A673 (cell line): ENCODE measurements around the gene SCD5. TPM values are rescaled to one million over a fixed set of nuclear protein-coding genes. Genes with fewer than 3 reads are reported as not detected.

Experiments
- BruUV-seq: library from RNA; stranded (reverse); fragments of 400-500 nt; replicated peaks from 2 replicates; lab custom pipeline; 2021; lab: Mats Ljungman, UMichigan
- CTCF ChIA-PET: fragments of 300-600 bp; sonication (Branson Sonifier 250); formaldehyde crosslinking; loops from one replicate; lab custom pipeline; 2022; ENCODE audit warnings: antibody characterized with exemption; lab: Charles Lee
- POLR2A ChIA-PET: fragments of 300-600 bp; sonication (Branson Sonifier 250); formaldehyde crosslinking; loops from one replicate; lab custom pipeline; 2022; ENCODE audit warnings: antibody characterized with exemption; ENCODE audit not compliant: low non-redundant PET; lab: Charles Lee
- DNase-seq: peaks from one replicate; pipeline ENCODE4 v3.0.0-alpha.2; 2015; ENCODE audit warnings: low spot score
- H3K27ac ChIP-seq: fragments of 200-600 bp; sonication (generic); 2 replicates; pipeline ENCODE4 v1.5.1; 2016; ENCODE audit warnings: mixed run types, low read depth, mild to moderate bottlenecking, mixed read lengths, antibody characterized with exemption, low read length; ENCODE audit not compliant: poor library complexity, severe bottlenecking
- H3K27me3 ChIP-seq: fragments of 200-600 bp; sonication (generic); replicated peaks from 2 replicates; pipeline ENCODE4 v1.6.1; 2017; ENCODE audit warnings: mixed run types, low read depth, mild to moderate bottlenecking, mixed read lengths, antibody characterized with exemption, low read length; ENCODE audit not compliant: insufficient read depth, poor library complexity
- H3K36me3 ChIP-seq: fragments of 200-600 bp; sonication (generic); 2 replicates; pipeline ENCODE4 v1.6.1; 2016; ENCODE audit warnings: mixed run types, mild to moderate bottlenecking, mixed read lengths, antibody characterized with exemption, low read length; ENCODE audit not compliant: insufficient read depth, poor library complexity, severe bottlenecking
- H3K4me1 ChIP-seq: fragments of 200-600 bp; sonication (generic); 2 replicates; pipeline ENCODE4 v1.6.1; 2017; ENCODE audit warnings: mixed run types, mild to moderate bottlenecking, mixed read lengths, antibody characterized with exemption, low read length; ENCODE audit not compliant: insufficient read depth, poor library complexity, severe bottlenecking
- H3K4me3 ChIP-seq: fragments of 200-600 bp; sonication (generic); 2 replicates; pipeline ENCODE4 v1.5.1; 2016; ENCODE audit warnings: low read depth, mixed run types, mild to moderate bottlenecking, mixed read lengths, low read length; ENCODE audit not compliant: poor library complexity, severe bottlenecking
- H3K9me3 ChIP-seq: fragments of 200-600 bp; sonication (generic); 2 replicates; pipeline ENCODE4 v1.6.1; 2016; ENCODE audit warnings: mixed run types, low read depth, mild to moderate bottlenecking, mixed read lengths, antibody characterized with exemption, low read length; ENCODE audit not compliant: poor library complexity, severe bottlenecking
- EZH2 ChIP-seq: fragments of 200-600 bp; sonication (generic); IDR thresholded peaks from 2 replicates; pipeline ENCODE4 v1.6.1; 2017; ENCODE audit warnings: borderline replicate concordance, low read depth, mild to moderate bottlenecking, mixed read lengths, antibody characterized with exemption, low read length; ENCODE audit not compliant: poor library complexity, severe bottlenecking
- intact Hi-C: fragments of 100-400 bp; cut with micrococcal nuclease; formaldehyde crosslinking; loops from one replicate; pipeline ENCODE4 v1.10.0; 2022; ENCODE audit not compliant: unreplicated experiment
- total RNA-seq: library from RNA; stranded (reverse); gene quantifications from 2 replicates; pipeline ENCODE4 v1.2.3, GENCODE V29; 2021
- TF ChIP-seq, protein P1 (sequence below): fragments of 300-800, 200-600 bp; sonication (generic); conservative IDR thresholded peaks from 2 replicates; pipeline ENCODE4 v1.5.1; 2017; ENCODE audit warnings: low read depth, mild to moderate bottlenecking, antibody characterized with exemption, low read length, moderate library complexity, mixed read lengths

Gene SCD5
- total RNA-seq, 1 experiment from 2014 or later, result 15.8 TPM

DNA sequence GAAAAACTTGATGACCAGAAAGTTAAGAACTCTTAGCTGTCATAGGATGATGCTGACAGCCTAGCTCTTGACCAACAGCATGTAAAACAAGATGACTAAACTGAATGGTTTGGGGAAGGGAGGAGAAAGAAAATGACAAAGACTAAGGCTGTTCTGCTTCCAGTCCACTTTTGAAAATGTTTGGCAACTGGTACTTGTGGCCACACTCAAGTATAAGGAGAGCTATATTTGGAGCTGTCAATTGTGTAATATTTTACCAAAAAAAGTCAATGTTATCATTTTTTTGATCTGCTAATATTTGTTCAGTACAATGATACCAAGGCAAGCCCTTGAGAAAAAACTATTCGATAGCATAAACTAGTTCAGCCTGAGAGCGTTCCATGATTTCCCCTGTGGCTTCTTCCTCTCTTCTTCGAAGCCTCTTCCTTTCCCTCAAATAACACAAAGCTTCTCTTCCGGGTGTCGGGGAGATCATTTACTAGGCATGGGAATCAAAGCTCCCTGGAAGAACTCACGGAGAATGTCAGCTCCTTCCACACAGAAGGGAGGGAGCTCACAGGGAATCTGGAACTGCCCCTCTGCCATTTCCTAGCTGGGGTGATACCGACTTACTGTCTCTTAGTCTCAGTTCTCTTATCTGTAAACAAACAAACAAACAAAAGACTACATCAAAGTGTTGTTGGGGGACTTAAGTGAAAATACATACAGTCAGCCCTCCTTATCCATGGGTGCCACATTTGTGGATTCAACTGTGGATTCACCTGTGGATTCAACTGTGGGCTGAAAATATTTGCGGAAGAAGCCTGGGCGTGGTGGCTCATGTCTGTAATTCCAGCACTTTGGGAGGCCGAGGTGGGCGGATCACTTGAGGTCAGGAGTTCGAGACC lies 82.6 kb downstream of the SCD5 start:
- TF ChIP-seq EZH2, result no peak
- TF ChIP-seq, protein P1, sequence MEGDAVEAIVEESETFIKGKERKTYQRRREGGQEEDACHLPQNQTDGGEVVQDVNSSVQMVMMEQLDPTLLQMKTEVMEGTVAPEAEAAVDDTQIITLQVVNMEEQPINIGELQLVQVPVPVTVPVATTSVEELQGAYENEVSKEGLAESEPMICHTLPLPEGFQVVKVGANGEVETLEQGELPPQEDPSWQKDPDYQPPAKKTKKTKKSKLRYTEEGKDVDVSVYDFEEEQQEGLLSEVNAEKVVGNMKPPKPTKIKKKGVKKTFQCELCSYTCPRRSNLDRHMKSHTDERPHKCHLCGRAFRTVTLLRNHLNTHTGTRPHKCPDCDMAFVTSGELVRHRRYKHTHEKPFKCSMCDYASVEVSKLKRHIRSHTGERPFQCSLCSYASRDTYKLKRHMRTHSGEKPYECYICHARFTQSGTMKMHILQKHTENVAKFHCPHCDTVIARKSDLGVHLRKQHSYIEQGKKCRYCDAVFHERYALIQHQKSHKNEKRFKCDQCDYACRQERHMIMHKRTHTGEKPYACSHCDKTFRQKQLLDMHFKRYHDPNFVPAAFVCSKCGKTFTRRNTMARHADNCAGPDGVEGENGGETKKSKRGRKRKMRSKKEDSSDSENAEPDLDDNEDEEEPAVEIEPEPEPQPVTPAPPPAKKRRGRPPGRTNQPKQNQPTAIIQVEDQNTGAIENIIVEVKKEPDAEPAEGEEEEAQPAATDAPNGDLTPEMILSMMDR, result no peak
- no TSS peak for BruUV-seq
- Histone ChIP-seq H3K27ac (no peak overlapping the region), H3K36me3 (no peaks in the 10 kb centered on the region), H3K9me3 (no peaks in the 10 kb centered on the region), H3K4me3 (no peak overlapping the region), H3K4me1 (no peaks in the 10 kb centered on the region), H3K27me3 (no peaks in the 10 kb centered on the region)
- ChIA-PET CTCF (no interaction called here), POLR2A (interaction anchor here (0.5 kb wide), 1 partner anchor 14 kb away, joined by 3 read pairs; no protein-coding TSS in a partner anchor)
- intact Hi-C loops, result no loop called here
- DNase-seq, result no peak

DNA sequence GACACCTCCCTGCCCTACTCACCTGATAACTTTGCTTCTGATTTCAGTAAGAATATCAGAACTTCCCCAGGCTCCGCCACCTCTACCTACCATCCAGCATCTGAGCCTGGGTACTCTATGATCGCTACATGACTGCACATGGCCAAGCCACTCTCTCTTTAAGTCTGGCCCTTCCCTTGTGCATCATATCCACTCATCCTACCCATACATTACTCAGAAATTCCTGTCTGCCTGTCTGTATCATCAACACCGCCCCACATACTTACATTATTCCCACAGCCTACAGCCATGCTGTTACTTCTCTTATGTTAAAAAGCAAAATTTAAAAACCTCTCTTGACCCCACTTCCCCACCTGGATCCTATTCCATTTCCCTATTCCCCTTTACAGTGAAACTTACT lies 84.7 kb downstream of the SCD5 start:
- BruUV-seq, result no TSS peak
- no peak for DNase-seq
- no peak overlapping the region for H3K4me3 ChIP-seq
- no peaks in the 10 kb centered on the region for H3K27me3 ChIP-seq
- H3K4me1 ChIP-seq, result no peaks in the 10 kb centered on the region
- no peak for TF ChIP-seq EZH2
- ChIA-PET CTCF (no interaction called here), POLR2A (no interaction called here)
- no peak overlapping the region for H3K27ac ChIP-seq
- H3K9me3 ChIP-seq, result no peaks in the 10 kb centered on the region
- H3K36me3 ChIP-seq, result no peaks in the 10 kb centered on the region
- intact Hi-C loops, result no loop called here

DNA sequence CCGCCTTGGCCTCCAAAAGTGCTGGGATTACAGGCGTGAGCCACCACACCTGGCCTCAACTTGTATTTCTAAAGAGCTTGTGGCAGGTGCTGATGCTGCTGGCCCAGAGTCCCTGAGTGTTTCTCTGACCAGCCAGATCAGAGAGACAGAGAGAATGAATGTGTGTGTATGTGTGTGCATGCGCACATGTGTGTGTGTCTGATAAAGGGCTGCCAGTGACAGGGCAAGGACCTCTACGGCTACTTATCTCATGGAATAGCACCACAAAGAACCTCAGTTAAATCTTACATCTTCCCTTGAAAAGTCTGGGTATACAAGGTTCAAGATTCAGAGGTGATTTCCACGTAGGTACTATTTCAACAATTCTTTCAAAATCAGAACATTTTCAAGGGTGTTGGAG lies 86.0 kb downstream of the SCD5 start:
- no peak for DNase-seq
- no peaks in the 10 kb centered on the region for H3K4me1 ChIP-seq
- CTCF ChIA-PET, result no interaction called here
- H3K4me3 ChIP-seq, result no peak overlapping the region
- BruUV-seq, result no TSS peak
- no peaks in the 10 kb centered on the region for H3K36me3 ChIP-seq
- POLR2A ChIA-PET, result no interaction called here
- intact Hi-C loops, result no loop called here
- H3K27ac ChIP-seq, result no peak overlapping the region
- no peaks in the 10 kb centered on the region for H3K27me3 ChIP-seq
- no peaks in the 10 kb centered on the region for H3K9me3 ChIP-seq
- TF ChIP-seq EZH2, result no peak
- TF ChIP-seq, protein P1, result no peak
